ENCODE data around the gene PDE10A. TPM values are rescaled to one million over a fixed set of nuclear protein-coding genes. Genes with fewer than 3 reads are reported as not detected.

Gene PDE10A
- total and polyA plus RNA-seq, 3 experiments from 2014 or later: not detected

- Mint-ChIP-seq H3K27ac (no peak overlapping the region), H3K36me3 (no peaks in the 10 kb centered on the region), H3K4me3 (no peak overlapping the region), H3K9me3 (peaks cover 0 to 6% (median 2%) of the 10 kb centered on the region in 5 donors), H3K4me1 (no peaks in the 10 kb centered on the region), H3K27me3 (peaks cover 3 to 4% of the 10 kb centered on the region in 2 donors)
- ChIA-PET POLR2A (no interaction called here), CTCF (no interaction called here)
- no peaks in the 10 kb centered on the region for H3K36me3 ChIP-seq (ENCODE audit: insufficient read depth, low read length)
- DNase-seq: no peak
- H3K9me3 ChIP-seq (ENCODE audit: low read length): no peaks in the 10 kb centered on the region
- no peaks in the 10 kb centered on the region for H3K27me3 ChIP-seq (ENCODE audit: insufficient read depth, low read length, poor library complexity, severe bottlenecking)
- no peak overlapping the region for H3K27ac ChIP-seq (ENCODE audit: low read depth, low read length)
- no peak overlapping the region for H3K4me3 ChIP-seq (ENCODE audit: low read length)
- H3K4me1 ChIP-seq (ENCODE audit: insufficient read depth, low read length): no peaks in the 10 kb centered on the region
These were observed 12.1 kb upstream of the PDE10A start for GRCh38 chr6:165675120-165675519.

- DNase-seq: no peak
- H3K27me3 Mint-ChIP-seq: peaks cover 1 to 6% of the 10 kb centered on the region in 2 donors
- POLR2A ChIA-PET: no interaction called here
- H3K27ac ChIP-seq (ENCODE audit: low read depth, low read length): no peak overlapping the region
- H3K4me1 ChIP-seq (ENCODE audit: insufficient read depth, low read length): no peaks in the 10 kb centered on the region
- H3K9me3 Mint-ChIP-seq: peaks cover 0 to 6% (median 2%) of the 10 kb centered on the region in 5 donors
- no peaks in the 10 kb centered on the region for H3K36me3 Mint-ChIP-seq
- H3K9me3 ChIP-seq (ENCODE audit: low read length): no peaks in the 10 kb centered on the region
- H3K4me1 Mint-ChIP-seq: no peaks in the 10 kb centered on the region
- no peak overlapping the region for H3K4me3 ChIP-seq (ENCODE audit: low read length)
- no peaks in the 10 kb centered on the region for H3K27me3 ChIP-seq (ENCODE audit: insufficient read depth, low read length, poor library complexity, severe bottlenecking)
- H3K4me3 Mint-ChIP-seq: no peak overlapping the region
- no peaks in the 10 kb centered on the region for H3K36me3 ChIP-seq (ENCODE audit: insufficient read depth, low read length)
- no peak overlapping the region for H3K27ac Mint-ChIP-seq
- CTCF ChIA-PET: no interaction called here
These were observed 11.4 kb upstream of the PDE10A start for GRCh38 chr6:165674155-165675029.

- H3K4me1 ChIP-seq (ENCODE audit: insufficient read depth, low read length): no peaks in the 10 kb centered on the region
- no peaks in the 10 kb centered on the region for H3K36me3 ChIP-seq (ENCODE audit: insufficient read depth, low read length)
- H3K4me1 Mint-ChIP-seq: no peaks in the 10 kb centered on the region
- H3K27me3 Mint-ChIP-seq: peaks cover 4 to 12% of the 10 kb centered on the region in 2 donors
- ChIA-PET CTCF (no interaction called here), POLR2A (no interaction called here)
- DNase-seq: no peak
- no peak overlapping the region for H3K4me3 Mint-ChIP-seq
- peaks cover 0 to 2% (median 0%) of the 10 kb centered on the region in 5 donors for H3K9me3 Mint-ChIP-seq
- H3K27ac Mint-ChIP-seq: no peak overlapping the region
- H3K27ac ChIP-seq (ENCODE audit: low read depth, low read length): no peak overlapping the region
- H3K4me3 ChIP-seq (ENCODE audit: low read length): no peak overlapping the region
- H3K27me3 ChIP-seq (ENCODE audit: insufficient read depth, low read length, poor library complexity, severe bottlenecking): no peaks in the 10 kb centered on the region
- no peaks in the 10 kb centered on the region for H3K36me3 Mint-ChIP-seq
- H3K9me3 ChIP-seq (ENCODE audit: low read length): no peaks in the 10 kb centered on the region
These were observed 8.3 kb upstream of the PDE10A start for GRCh38 chr6:165671222-165671768.

- no peak overlapping the region for H3K4me3 ChIP-seq (ENCODE audit: low read length)
- Mint-ChIP-seq H3K27me3 (peaks cover 9 to 27% of the 10 kb centered on the region in 2 donors), H3K27ac (no peak overlapping the region), H3K4me1 (peaks cover 0 to 5% (median 3%) of the 10 kb centered on the region in 3 donors), H3K9me3 (peaks cover 0 to 4% (median 0%) of the 10 kb centered on the region in 5 donors), H3K4me3 (no peak overlapping the region), H3K36me3 (no peaks in the 10 kb centered on the region)
- H3K27ac ChIP-seq (ENCODE audit: low read depth, low read length): no peak overlapping the region
- ChIA-PET POLR2A (no interaction called here), CTCF (no interaction called here)
- peaks cover 7% of the 10 kb centered on the region for H3K27me3 ChIP-seq (ENCODE audit: insufficient read depth, low read length, poor library complexity, severe bottlenecking)
- no peaks in the 10 kb centered on the region for H3K36me3 ChIP-seq (ENCODE audit: insufficient read depth, low read length)
- no peak for DNase-seq
- H3K4me1 ChIP-seq (ENCODE audit: insufficient read depth, low read length): no peaks in the 10 kb centered on the region
- no peaks in the 10 kb centered on the region for H3K9me3 ChIP-seq (ENCODE audit: low read length)
These were observed 5.9 kb upstream of the PDE10A start for GRCh38 chr6:165668951-165669350.

GRCh38 chr6:165665384-165665672 is 2.3 kb upstream of the PDE10A start:
- H3K27me3 ChIP-seq (ENCODE audit: insufficient read depth, low read length, poor library complexity, severe bottlenecking): peaks cover 7% of the 10 kb centered on the region
- Mint-ChIP-seq H3K9me3 (peaks cover 0 to 2% (median 0%) of the 10 kb centered on the region in 5 donors), H3K4me3 (no peak overlapping the region), H3K27ac (no peak overlapping the region), H3K36me3 (no peaks in the 10 kb centered on the region), H3K27me3 (peaks cover 12 to 31% of the 10 kb centered on the region in 2 donors), H3K4me1 (peaks cover 0 to 11% (median 3%) of the 10 kb centered on the region in 3 donors)
- no peaks in the 10 kb centered on the region for H3K4me1 ChIP-seq (ENCODE audit: insufficient read depth, low read length)
- H3K4me3 ChIP-seq (ENCODE audit: low read length): no peak overlapping the region
- ChIA-PET CTCF (no interaction called here), POLR2A (no interaction called here)
- H3K9me3 ChIP-seq (ENCODE audit: low read length): no peaks in the 10 kb centered on the region
- H3K36me3 ChIP-seq (ENCODE audit: insufficient read depth, low read length): no peaks in the 10 kb centered on the region
- H3K27ac ChIP-seq (ENCODE audit: low read depth, low read length): no peak overlapping the region
- no peak for DNase-seq

DNA sequence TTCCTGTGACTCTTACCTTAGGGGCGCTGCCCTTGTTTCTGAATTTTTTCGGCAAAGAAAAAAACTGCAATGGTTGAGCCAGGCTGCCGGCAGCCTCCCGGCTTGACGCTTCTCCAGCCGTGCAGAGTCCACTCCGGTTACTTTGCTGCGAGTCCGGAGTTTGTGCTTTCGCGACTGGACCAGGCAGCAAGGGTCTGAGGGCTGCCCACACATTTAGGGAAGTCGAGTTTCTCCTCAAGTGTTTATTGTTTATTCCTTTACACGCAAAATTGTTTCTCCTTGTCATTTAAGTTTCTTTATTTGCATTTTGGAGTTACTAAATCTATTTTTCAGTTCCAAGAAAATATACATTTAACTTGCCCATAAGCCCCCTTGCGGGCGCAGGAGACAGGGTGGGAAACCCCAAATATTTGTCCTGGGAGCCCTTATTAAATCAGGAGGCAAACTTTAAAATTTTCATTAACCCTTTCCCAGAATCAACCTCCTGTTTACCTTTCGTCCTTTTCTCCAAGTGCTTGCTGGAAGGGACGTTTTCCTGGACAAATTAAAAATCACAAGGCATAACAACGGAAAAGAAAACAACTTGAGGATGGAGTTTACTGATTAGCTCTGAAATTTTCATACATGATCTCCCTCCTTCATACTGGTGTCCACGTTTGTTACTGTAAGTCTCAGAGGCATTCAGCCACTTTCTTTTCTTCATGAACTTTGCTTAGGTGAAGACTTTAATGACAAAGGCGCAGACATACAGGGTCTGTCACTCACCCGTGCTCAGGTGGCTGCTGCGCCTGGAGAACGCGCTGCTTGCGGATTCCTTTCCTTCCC is 1.7 kb upstream of the PDE10A start:
- peaks cover 14 to 30% of the 10 kb centered on the region in 2 donors for H3K27me3 Mint-ChIP-seq
- no peak overlapping the region for H3K27ac ChIP-seq (ENCODE audit: low read depth, low read length)
- peaks cover 0 to 15% (median 3%) of the 10 kb centered on the region in 3 donors for H3K4me1 Mint-ChIP-seq
- H3K27me3 ChIP-seq (ENCODE audit: insufficient read depth, low read length, poor library complexity, severe bottlenecking): peaks cover 7% of the 10 kb centered on the region
- H3K9me3 Mint-ChIP-seq: peaks cover 0 to 2% (median 0%) of the 10 kb centered on the region in 5 donors
- H3K27ac Mint-ChIP-seq: no peak overlapping the region
- peaks cover 0 to 1% (median under 1%) of the 10 kb centered on the region in 3 donors for H3K36me3 Mint-ChIP-seq
- no peaks in the 10 kb centered on the region for H3K36me3 ChIP-seq (ENCODE audit: insufficient read depth, low read length)
- H3K4me3 ChIP-seq (ENCODE audit: low read length): no peak overlapping the region
- DNase-seq: no peak
- H3K4me1 ChIP-seq (ENCODE audit: insufficient read depth, low read length): no peaks in the 10 kb centered on the region
- POLR2A ChIA-PET: no interaction called here
- H3K9me3 ChIP-seq (ENCODE audit: low read length): no peaks in the 10 kb centered on the region
- CTCF ChIA-PET: no interaction called here
- no peak overlapping the region for H3K4me3 Mint-ChIP-seq

DNA sequence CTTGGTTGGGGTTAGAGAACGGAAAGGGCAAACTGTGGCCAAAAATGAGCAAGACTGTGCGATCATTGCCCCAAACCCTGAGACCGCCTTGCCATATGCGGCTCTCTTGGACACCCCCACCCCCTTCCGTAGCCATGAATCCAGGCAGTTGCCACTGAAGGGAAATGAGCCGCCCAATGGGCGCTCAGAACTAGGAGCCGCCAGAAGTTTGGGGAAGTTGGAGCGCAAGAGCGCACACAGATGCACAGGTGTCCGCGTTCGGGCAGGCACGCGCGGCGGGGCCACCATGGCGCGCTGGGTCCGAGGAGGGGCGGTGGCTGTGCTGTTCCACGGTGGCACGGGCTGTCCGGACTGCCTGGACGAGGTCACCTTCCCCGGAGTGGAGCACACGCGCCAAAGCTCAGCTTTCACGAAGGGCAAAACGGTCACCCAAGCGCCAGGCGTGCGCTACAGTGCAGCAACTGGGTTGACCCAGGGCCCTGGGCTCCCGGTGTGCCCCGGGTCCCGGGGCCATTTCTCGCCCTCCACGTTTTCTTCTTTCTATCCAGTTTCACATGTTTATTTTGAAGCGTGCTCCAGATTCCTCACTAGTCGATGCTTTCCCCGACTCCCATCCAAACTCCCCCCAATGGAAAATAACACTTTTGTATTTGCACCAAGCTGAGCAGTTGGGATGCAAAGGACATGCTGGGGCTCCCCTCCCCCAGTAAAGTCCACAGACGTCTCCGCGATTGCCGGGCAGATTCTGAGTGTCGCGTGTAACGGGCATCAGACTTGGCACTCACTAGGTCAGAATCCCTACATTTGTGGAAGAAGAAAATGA is 906 bp upstream of the PDE10A start:
- no peaks in the 10 kb centered on the region for H3K4me1 ChIP-seq (ENCODE audit: insufficient read depth, low read length)
- peaks cover 7% of the 10 kb centered on the region for H3K27me3 ChIP-seq (ENCODE audit: insufficient read depth, low read length, poor library complexity, severe bottlenecking)
- no peaks in the 10 kb centered on the region for H3K9me3 ChIP-seq (ENCODE audit: low read length)
- no peak overlapping the region for H3K27ac ChIP-seq (ENCODE audit: low read depth, low read length)
- no peak for DNase-seq
- ChIA-PET CTCF (no interaction called here), POLR2A (no interaction called here)
- H3K9me3 Mint-ChIP-seq: peaks cover 0 to 3% (median 0%) of the 10 kb centered on the region in 5 donors
- H3K36me3 Mint-ChIP-seq: peaks cover 0 to 3% (median 2%) of the 10 kb centered on the region in 3 donors
- peak overlapping the region in 1 of 7 donors; percentile 54 for H3K4me3 Mint-ChIP-seq
- no peaks in the 10 kb centered on the region for H3K36me3 ChIP-seq (ENCODE audit: insufficient read depth, low read length)
- peaks cover 21 to 39% of the 10 kb centered on the region in 2 donors for H3K27me3 Mint-ChIP-seq
- H3K4me1 Mint-ChIP-seq: peaks cover 0 to 17% (median 5%) of the 10 kb centered on the region in 3 donors
- no peak overlapping the region for H3K4me3 ChIP-seq (ENCODE audit: low read length)
- no peak overlapping the region for H3K27ac Mint-ChIP-seq

Measured in CD8-positive, alpha-beta memory T cell (primary cell).